Smooth muscle cell (in vitro differentiated cells): ENCODE results near the gene GPR35. TPM values are rescaled to one million over a fixed set of nuclear protein-coding genes. Genes with fewer than 3 reads are reported as not detected.

Experiments used
- DNase-seq: peaks from one replicate; lab custom pipeline; 2025; ENCODE audit not compliant: unreplicated experiment; lab: John Stamatoyannopoulos, UW
- H2AFZ ChIP-seq: fragments of 200-600 bp; sonication (generic); 2 replicates; pipeline ENCODE4 v1.6.0; 2016; ENCODE audit warnings: antibody characterized with exemption, low read depth, mild to moderate bottlenecking
- H3F3A ChIP-seq: fragments of 200-600 bp; sonication (generic); 2 replicates; pipeline ENCODE4 v1.6.0; 2017; ENCODE audit warnings: antibody characterized with exemption, low read depth
- H3K27ac ChIP-seq: fragments of 200-600 bp; sonication (generic); 2 replicates; pipeline ENCODE4 v1.5.1; 2016; ENCODE audit warnings: low read depth, mild to moderate bottlenecking
- H3K27me3 ChIP-seq: fragments of 200-600 bp; sonication (generic); 2 replicates; pipeline ENCODE4 v1.6.1; 2016; ENCODE audit warnings: low read depth, mild to moderate bottlenecking
- H3K36me3 ChIP-seq: fragments of 200-600 bp; sonication (generic); 2 replicates; pipeline ENCODE4 v1.5.1; 2016; ENCODE audit warnings: low read depth
- H3K4me1 ChIP-seq: fragments of 200-600 bp; sonication (generic); 2 replicates; pipeline ENCODE4 v1.5.1; 2016; ENCODE audit warnings: low read depth
- H3K4me2 ChIP-seq: fragments of 200-600 bp; sonication (generic); 2 replicates; pipeline ENCODE4 v1.6.0; 2016; ENCODE audit warnings: mild to moderate bottlenecking
- H3K4me3 ChIP-seq: fragments of 200-600 bp; sonication (generic); 2 replicates; pipeline ENCODE4 v1.5.1; 2016; ENCODE audit warnings: mild to moderate bottlenecking
- H3K79me2 ChIP-seq: fragments of 200-600 bp; sonication (generic); 2 replicates; pipeline ENCODE4 v1.6.0; 2016; ENCODE audit warnings: low read depth, mild to moderate bottlenecking
- H3K9ac ChIP-seq: fragments of 200-600 bp; sonication (generic); 2 replicates; pipeline ENCODE4 v1.6.0; 2016; ENCODE audit warnings: low read depth
- H3K9me3 ChIP-seq: fragments of 200-600 bp; sonication (generic); replicated peaks from 2 replicates; pipeline ENCODE4 v1.5.1; 2016; ENCODE audit warnings: low read depth
- H4K20me1 ChIP-seq: fragments of 200-600 bp; sonication (generic); 2 replicates; pipeline ENCODE4 v1.6.0; 2016; ENCODE audit warnings: low read depth
- WGBS: methylation state at CpG from one replicate; pipeline ENCODE4 v1.1.7; 2016; ENCODE audit warnings: low lambda C conversion rate; 5-methylcytosine and 5-hydroxymethylcytosine counted together
- polyA plus RNA-seq: library from polyadenylated mRNA; unstranded; fragments of >200 nt; fragmentation: Nextera tagmentation; extraction: Ambion mirVana; gene quantifications from 2 replicates; pipeline ENCODE4 v1.2.1, GENCODE V29; 2016
- total RNA-seq: library from RNA; depleted of rRNA; stranded (reverse); fragments of >200 nt; gene quantifications from 2 replicates; pipeline ENCODE4 v1.2.3, GENCODE V29; 2014
- TF ChIP-seq, protein P1 (sequence below): fragments of 200-600 bp; sonication (generic); IDR thresholded peaks from 2 replicates; pipeline ENCODE4 v1.5.1; 2017; ENCODE audit warnings: borderline replicate concordance, mild to moderate bottlenecking, antibody characterized with exemption; ENCODE audit not compliant: insufficient read depth, poor library complexity, severe bottlenecking

Gene GPR35
- total and polyA plus RNA-seq, 2 experiments from 2014 or later = 1.3 to 2.1 TPM

GRCh38 chr2:240603081-240603835 lies 22.0 kb upstream of the GPR35 start:
- WGBS = 96% methylated on average over 22 of the region's 22 CpGs

DNA sequence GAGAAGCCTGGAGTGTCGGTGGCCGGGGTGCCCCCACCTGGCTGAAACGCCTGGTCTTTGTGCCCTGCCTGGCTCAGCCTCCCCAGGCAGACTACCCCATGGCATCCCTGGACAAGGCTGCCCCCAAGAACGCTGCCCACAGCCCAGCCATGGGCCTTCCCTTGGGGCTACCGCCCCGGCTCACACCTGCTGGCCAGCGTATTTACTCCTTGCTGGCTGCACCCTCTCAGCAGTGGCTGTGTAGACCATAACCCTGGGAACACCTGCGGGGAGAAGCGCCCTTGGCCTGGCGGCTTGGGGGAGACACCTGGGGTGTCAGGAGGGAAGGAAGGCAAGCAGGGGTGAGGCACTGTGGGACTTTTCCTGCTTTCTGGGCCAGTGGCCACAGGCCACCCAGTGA lies 21.4 kb upstream of the GPR35 start:
- Histone ChIP-seq H3F3A (no peaks in the 10 kb centered on the region), H4K20me1 (no peaks in the 10 kb centered on the region), H3K27me3 (no peaks in the 10 kb centered on the region), H2AFZ (no peak overlapping the region), H3K4me2 (no peak overlapping the region), H3K9me3 (no peaks in the 10 kb centered on the region), H3K9ac (no peak overlapping the region), H3K4me3 (no peak overlapping the region), H3K36me3 (no peaks in the 10 kb centered on the region), H3K4me1 (no peaks in the 10 kb centered on the region), H3K27ac (no peak overlapping the region), H3K79me2 (no peaks in the 10 kb centered on the region)
- TF ChIP-seq, protein P1, sequence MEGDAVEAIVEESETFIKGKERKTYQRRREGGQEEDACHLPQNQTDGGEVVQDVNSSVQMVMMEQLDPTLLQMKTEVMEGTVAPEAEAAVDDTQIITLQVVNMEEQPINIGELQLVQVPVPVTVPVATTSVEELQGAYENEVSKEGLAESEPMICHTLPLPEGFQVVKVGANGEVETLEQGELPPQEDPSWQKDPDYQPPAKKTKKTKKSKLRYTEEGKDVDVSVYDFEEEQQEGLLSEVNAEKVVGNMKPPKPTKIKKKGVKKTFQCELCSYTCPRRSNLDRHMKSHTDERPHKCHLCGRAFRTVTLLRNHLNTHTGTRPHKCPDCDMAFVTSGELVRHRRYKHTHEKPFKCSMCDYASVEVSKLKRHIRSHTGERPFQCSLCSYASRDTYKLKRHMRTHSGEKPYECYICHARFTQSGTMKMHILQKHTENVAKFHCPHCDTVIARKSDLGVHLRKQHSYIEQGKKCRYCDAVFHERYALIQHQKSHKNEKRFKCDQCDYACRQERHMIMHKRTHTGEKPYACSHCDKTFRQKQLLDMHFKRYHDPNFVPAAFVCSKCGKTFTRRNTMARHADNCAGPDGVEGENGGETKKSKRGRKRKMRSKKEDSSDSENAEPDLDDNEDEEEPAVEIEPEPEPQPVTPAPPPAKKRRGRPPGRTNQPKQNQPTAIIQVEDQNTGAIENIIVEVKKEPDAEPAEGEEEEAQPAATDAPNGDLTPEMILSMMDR = no peak
- DNase-seq = no peak
- 95% methylated on average over 10 of the region's 10 CpGs for WGBS

More at GRCh38 chr2:240603081-240603835, 22.0 kb upstream of the GPR35 start:
- Histone ChIP-seq H4K20me1 (no peaks in the 10 kb centered on the region), H3K36me3 (no peaks in the 10 kb centered on the region), H3K79me2 (no peaks in the 10 kb centered on the region), H3K27ac (no peak overlapping the region), H3K4me1 (no peaks in the 10 kb centered on the region), H3F3A (no peaks in the 10 kb centered on the region), H3K4me2 (no peak overlapping the region), H2AFZ (no peak overlapping the region), H3K9ac (no peak overlapping the region), H3K9me3 (no peaks in the 10 kb centered on the region), H3K4me3 (no peak overlapping the region), H3K27me3 (no peaks in the 10 kb centered on the region)
- TF ChIP-seq, protein P1 = no peak
- DNase-seq = no peak

- H3K27ac ChIP-seq = no peak overlapping the region
- no peaks in the 10 kb centered on the region for H3K36me3 ChIP-seq
- H3K9me3 ChIP-seq = no peaks in the 10 kb centered on the region
- no peaks in the 10 kb centered on the region for H3K27me3 ChIP-seq
- whole genome bisulfite sequencing = 66% methylated on average over 10 of the region's 11 CpGs
- DNase-seq = no peak
- H3K4me2 ChIP-seq = no peak overlapping the region
- no peaks in the 10 kb centered on the region for H3K79me2 ChIP-seq
- H3K4me1 ChIP-seq = no peaks in the 10 kb centered on the region
- TF ChIP-seq, protein P1 = peak; percentile 25
- no peaks in the 10 kb centered on the region for H3F3A ChIP-seq
- no peaks in the 10 kb centered on the region for H4K20me1 ChIP-seq
- H3K4me3 ChIP-seq = no peak overlapping the region
- H2AFZ ChIP-seq = no peak overlapping the region
- H3K9ac ChIP-seq = no peak overlapping the region
Observed at GRCh38 chr2:240604291-240604938, 20.9 kb upstream of the GPR35 start.
